SU-DHL-6 (cell line): ENCODE data around the gene DAND5.

Experiments used
- CTCF ChIP-seq: fragments of 200-600 bp; sonication (generic); IDR thresholded peaks from one replicate; pipeline ENCODE4 v1.5.1; 2017; ENCODE audit warnings: antibody characterized with exemption, mild to moderate bottlenecking, low read length, moderate library complexity; ENCODE audit not compliant: insufficient read depth, poor library complexity, severe bottlenecking
- EZH2phosphoT487 ChIP-seq: fragments of 200-600 bp; sonication (generic), shearing (Covaris generic); conservative IDR thresholded peaks from 2 replicates; pipeline ENCODE4 v1.6.1; 2018; ENCODE audit warnings: mild to moderate bottlenecking, antibody characterized with exemption, low read length, moderate library complexity, mixed read lengths

- no peak for TF ChIP-seq CTCF
- no peak for TF ChIP-seq EZH2phosphoT487
These were observed 50.0 kb downstream of the DAND5 start for GRCh38 chr19:13019332-13019731.
